Mesendoderm (in vitro differentiated cells): ENCODE measurements around the gene SLC66A1.

Experiments
- DNase-seq: peaks from one replicate; pipeline ENCODE4 v3.0.0; 2013
- H2AK5ac ChIP-seq: 2 replicates; pipeline ENCODE4 v1.6.1; 2013; ENCODE audit warnings: low read length, inconsistent platforms
- H2BK120ac ChIP-seq: 2 replicates; pipeline ENCODE4 v1.6.1; 2013; ENCODE audit warnings: low read depth, mild to moderate bottlenecking, low read length, moderate library complexity, mixed read lengths
- H2BK15ac ChIP-seq: replicated peaks from 2 replicates; pipeline ENCODE4 v1.6.1; 2013; ENCODE audit warnings: low read depth, mild to moderate bottlenecking, moderate library complexity
- H2BK5ac ChIP-seq: 2 replicates; pipeline ENCODE4 v1.6.1; 2013; ENCODE audit warnings: low read length, inconsistent platforms
- H3K18ac ChIP-seq: 2 replicates; pipeline ENCODE4 v1.6.1; 2013; ENCODE audit warnings: mild to moderate bottlenecking, low read length, mixed read lengths
- H3K23ac ChIP-seq: one replicate; pipeline ENCODE4 v1.6.1; 2013; ENCODE audit warnings: low read length
- H3K27ac ChIP-seq: 2 replicates; pipeline ENCODE4 v1.5.1; 2013; ENCODE audit warnings: low read depth, mild to moderate bottlenecking, inconsistent platforms, low read length, moderate library complexity
- H3K27me3 ChIP-seq: 2 replicates; pipeline ENCODE4 v1.6.1; 2013; ENCODE audit warnings: low read length, control low read depth, mild to moderate bottlenecking, inconsistent platforms; ENCODE audit not compliant: insufficient read depth, poor library complexity
- H3K36me3 ChIP-seq: 2 replicates; pipeline ENCODE4 v1.6.1; 2013; ENCODE audit warnings: low read length, inconsistent platforms; ENCODE audit not compliant: control insufficient read depth, insufficient read depth
- H3K4ac ChIP-seq: one replicate; pipeline ENCODE4 v1.6.1; 2013; ENCODE audit warnings: low read depth, mild to moderate bottlenecking, low read length, moderate library complexity
- H3K4me1 ChIP-seq: 2 replicates; pipeline ENCODE4 v1.6.1; 2013; ENCODE audit warnings: low read depth, low read length, inconsistent platforms; ENCODE audit not compliant: control insufficient read depth
- H3K4me2 ChIP-seq: 2 replicates; pipeline ENCODE4 v1.6.1; 2013; ENCODE audit warnings: low read length
- H3K4me3 ChIP-seq: 2 replicates; pipeline ENCODE4 v1.5.1; 2013; ENCODE audit warnings: mild to moderate bottlenecking, low read length
- H3K56ac ChIP-seq: one replicate; pipeline ENCODE4 v1.6.1; 2013; ENCODE audit warnings: low read length
- H3K79me1 ChIP-seq: 2 replicates; pipeline ENCODE4 v1.6.1; 2013; ENCODE audit warnings: low read length, inconsistent platforms
- H3K79me2 ChIP-seq: 2 replicates; pipeline ENCODE4 v1.6.1; 2013; ENCODE audit warnings: mild to moderate bottlenecking, low read length; ENCODE audit not compliant: control insufficient read depth, insufficient read depth
- H3K9ac ChIP-seq: 2 replicates; pipeline ENCODE4 v1.6.1; 2013; ENCODE audit warnings: low read length, inconsistent platforms
- H4K5ac ChIP-seq: one replicate; pipeline ENCODE4 v1.6.1; 2013; ENCODE audit warnings: low read length
- H4K8ac ChIP-seq: one replicate; pipeline ENCODE4 v1.6.1; 2013; ENCODE audit warnings: low read depth, mild to moderate bottlenecking, control low read depth, low read length, moderate library complexity
- WGBS: extraction: QIAGEN DNeasy Blood & Tissue Kit; methylation state at CpG from one replicate; pipeline ENCODE4 v1.1.7; 2013; ENCODE audit warnings: low lambda C conversion rate, missing lambda C conversion rate; ENCODE audit not compliant: insufficient coverage; ENCODE audit errors: extremely low coverage; 5-methylcytosine and 5-hydroxymethylcytosine counted together

The SLC66A1 gene

DNA sequence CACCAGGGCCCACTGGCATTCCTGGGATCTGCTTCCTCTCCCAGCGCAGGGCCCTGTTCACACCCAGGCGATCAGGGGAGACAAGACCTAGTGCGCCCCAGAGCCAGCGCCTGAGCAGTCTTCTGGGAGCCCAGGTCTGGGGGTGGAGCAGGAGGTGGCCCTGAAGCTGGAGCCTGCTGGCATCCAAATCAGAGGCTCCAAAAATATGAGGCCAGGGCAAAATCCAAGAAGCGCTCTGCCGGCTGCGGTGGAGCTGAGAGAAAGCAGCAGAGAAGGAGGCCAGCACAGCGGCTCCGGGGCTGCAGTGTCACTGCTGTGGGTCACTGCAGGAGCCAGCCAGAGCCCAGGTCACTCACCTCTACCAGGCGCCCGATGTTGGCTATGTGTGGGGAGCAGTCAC, 32.7 kb downstream of the SLC66A1 start:
- no peak overlapping the region for H3K27ac ChIP-seq
- H3K9ac ChIP-seq = no peak overlapping the region
- no peak overlapping the region for H3K18ac ChIP-seq
- H3K23ac ChIP-seq = no peak overlapping the region
- H3K79me2 ChIP-seq = no peaks in the 10 kb centered on the region
- H4K8ac ChIP-seq = no peak overlapping the region
- H2BK120ac ChIP-seq = no peak overlapping the region
- no peak overlapping the region for H3K4me3 ChIP-seq
- no peak overlapping the region for H3K4ac ChIP-seq
- DNase-seq = no peak
- no peak overlapping the region for H2AK5ac ChIP-seq
- no peaks in the 10 kb centered on the region for H3K79me1 ChIP-seq
- H4K5ac ChIP-seq = no peak overlapping the region
- H2BK15ac ChIP-seq = no peak overlapping the region
- peaks cover 11% of the 10 kb centered on the region for H3K36me3 ChIP-seq
- H3K56ac ChIP-seq = no peak overlapping the region
- no peaks in the 10 kb centered on the region for H3K27me3 ChIP-seq
- no peak overlapping the region for H2BK5ac ChIP-seq
- no peak overlapping the region for H3K4me2 ChIP-seq
- no peaks in the 10 kb centered on the region for H3K4me1 ChIP-seq
- WGBS = no CpG with 5 or more reads among the region's 11 CpGs

DNA sequence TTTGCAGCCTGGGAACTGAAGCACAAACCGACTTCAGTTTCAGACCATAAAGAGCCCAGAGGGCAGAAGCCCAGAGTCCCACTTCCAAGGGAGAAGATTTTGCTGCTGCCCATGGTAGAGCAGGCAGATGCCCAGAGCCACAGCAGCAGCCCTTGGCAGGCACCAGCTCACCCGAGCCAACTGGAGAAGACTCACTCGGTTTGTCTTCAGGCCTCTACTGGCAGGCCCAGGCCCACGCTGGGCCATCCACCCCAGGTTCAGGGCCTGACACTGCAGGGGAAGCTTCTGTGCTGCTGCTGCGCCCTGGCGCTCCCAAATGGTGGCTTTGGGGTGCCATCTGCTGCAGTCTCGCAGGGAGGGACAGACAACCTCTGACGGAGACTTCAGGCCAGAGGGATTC, 33.3 kb downstream of the SLC66A1 start:
- H3K18ac ChIP-seq = no peak overlapping the region
- DNase-seq = no peak
- no peak overlapping the region for H3K23ac ChIP-seq
- WGBS = no CpG with 5 or more reads among the region's 8 CpGs
- no peak overlapping the region for H2BK120ac ChIP-seq
- no peak overlapping the region for H3K9ac ChIP-seq
- H3K27ac ChIP-seq = no peak overlapping the region
- no peaks in the 10 kb centered on the region for H3K79me2 ChIP-seq
- no peak overlapping the region for H4K8ac ChIP-seq
- H2BK15ac ChIP-seq = no peak overlapping the region
- H2BK5ac ChIP-seq = no peak overlapping the region
- H3K4ac ChIP-seq = no peak overlapping the region
- H3K56ac ChIP-seq = no peak overlapping the region
- no peaks in the 10 kb centered on the region for H3K27me3 ChIP-seq
- no peaks in the 10 kb centered on the region for H3K79me1 ChIP-seq
- H4K5ac ChIP-seq = no peak overlapping the region
- H3K4me3 ChIP-seq = no peak overlapping the region
- no peaks in the 10 kb centered on the region for H3K4me1 ChIP-seq
- no peak overlapping the region for H2AK5ac ChIP-seq
- H3K36me3 ChIP-seq = peaks cover 13% of the 10 kb centered on the region
- H3K4me2 ChIP-seq = no peak overlapping the region

DNA sequence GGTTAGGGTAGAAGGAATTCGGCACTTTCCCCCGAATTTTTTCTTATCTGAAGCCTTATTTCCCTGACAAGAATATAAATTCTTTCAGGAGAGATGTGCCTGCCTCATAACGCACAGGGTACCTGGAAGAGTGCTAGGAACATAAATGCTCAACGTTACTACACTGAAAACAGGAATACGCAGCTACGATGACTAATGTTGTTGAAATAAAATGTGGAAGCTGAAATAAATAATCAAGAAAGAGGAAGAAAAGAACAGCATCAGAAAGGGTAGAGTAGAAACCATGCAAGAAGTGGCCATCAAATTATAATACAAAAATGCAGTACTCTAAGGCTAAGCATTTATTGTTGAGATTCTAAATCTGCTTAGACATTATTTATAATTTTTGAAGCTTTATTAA, 33.9 kb downstream of the SLC66A1 start:
- no peak overlapping the region for H3K4me2 ChIP-seq
- H3K9ac ChIP-seq = no peak overlapping the region
- no peaks in the 10 kb centered on the region for H3K79me1 ChIP-seq
- no peak overlapping the region for H2BK15ac ChIP-seq
- no peak overlapping the region for H3K18ac ChIP-seq
- no peak overlapping the region for H2BK120ac ChIP-seq
- H3K79me2 ChIP-seq = no peaks in the 10 kb centered on the region
- DNase-seq = no peak
- H4K8ac ChIP-seq = no peak overlapping the region
- H3K4me1 ChIP-seq = no peaks in the 10 kb centered on the region
- H3K27ac ChIP-seq = no peak overlapping the region
- no peak overlapping the region for H3K4ac ChIP-seq
- H3K36me3 ChIP-seq = peaks cover 13% of the 10 kb centered on the region
- no peak overlapping the region for H2AK5ac ChIP-seq
- H2BK5ac ChIP-seq = no peak overlapping the region
- H3K27me3 ChIP-seq = no peaks in the 10 kb centered on the region
- no peak overlapping the region for H3K56ac ChIP-seq
- WGBS = no CpG with 5 or more reads among the region's 6 CpGs
- no peak overlapping the region for H3K23ac ChIP-seq
- H3K4me3 ChIP-seq = no peak overlapping the region
- no peak overlapping the region for H4K5ac ChIP-seq

DNA sequence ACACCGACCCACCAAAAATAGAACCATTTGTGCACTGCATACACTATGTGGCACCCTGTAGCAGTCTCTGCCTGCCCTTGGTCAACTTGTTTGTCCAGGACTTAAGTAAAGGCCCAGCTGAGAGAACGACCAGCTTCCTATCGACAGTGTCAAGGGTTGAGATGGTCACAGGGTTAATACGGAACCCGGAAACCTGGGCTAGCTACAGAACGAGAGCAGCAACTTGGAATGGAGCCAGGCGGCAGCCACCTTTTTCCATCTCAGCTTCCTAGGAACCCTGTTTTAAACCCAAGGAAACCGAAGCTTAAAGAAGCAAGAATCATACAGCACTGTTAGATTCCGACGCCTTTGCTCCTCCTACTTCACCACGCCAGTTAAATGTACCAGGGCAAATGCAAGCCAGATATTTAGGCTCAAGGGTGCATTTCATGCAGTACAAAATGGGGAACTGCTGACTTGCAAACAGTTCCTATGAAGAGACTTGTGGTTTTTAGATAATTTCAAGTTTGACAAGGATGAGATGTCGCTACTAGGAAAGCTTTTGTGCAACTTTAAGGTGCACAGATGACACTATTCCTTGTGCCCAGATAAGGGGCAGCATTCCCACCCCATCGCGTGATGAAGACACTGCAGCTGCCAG, 35.5 kb downstream of the SLC66A1 start:
- H3K79me1 ChIP-seq = no peaks in the 10 kb centered on the region
- H3K56ac ChIP-seq = no peak overlapping the region
- no peak overlapping the region for H3K18ac ChIP-seq
- H3K4me2 ChIP-seq = no peak overlapping the region
- H4K5ac ChIP-seq = no peak overlapping the region
- H4K8ac ChIP-seq = no peak overlapping the region
- no peaks in the 10 kb centered on the region for H3K79me2 ChIP-seq
- WGBS = no CpG with 5 or more reads among the region's 14 CpGs
- DNase-seq = no peak
- H2BK120ac ChIP-seq = no peak overlapping the region
- peaks cover 16% of the 10 kb centered on the region for H3K36me3 ChIP-seq
- no peak overlapping the region for H3K4ac ChIP-seq
- no peak overlapping the region for H3K9ac ChIP-seq
- H3K27me3 ChIP-seq = no peaks in the 10 kb centered on the region
- no peak overlapping the region for H3K4me3 ChIP-seq
- H2AK5ac ChIP-seq = no peak overlapping the region
- H3K27ac ChIP-seq = no peak overlapping the region
- H3K4me1 ChIP-seq = no peaks in the 10 kb centered on the region
- H2BK15ac ChIP-seq = no peak overlapping the region
- no peak overlapping the region for H3K23ac ChIP-seq
- no peak overlapping the region for H2BK5ac ChIP-seq

GRCh38 chr1:19348441-19349198, 36.5 kb downstream of the SLC66A1 start:
- no peak overlapping the region for H4K8ac ChIP-seq
- no peak overlapping the region for H3K56ac ChIP-seq
- WGBS = no CpG with 5 or more reads among the region's 15 CpGs
- H3K36me3 ChIP-seq = peaks cover 12% of the 10 kb centered on the region
- H2BK120ac ChIP-seq = no peak overlapping the region
- H3K79me1 ChIP-seq = no peaks in the 10 kb centered on the region
- H4K5ac ChIP-seq = no peak overlapping the region
- no peak for DNase-seq
- no peak overlapping the region for H3K27ac ChIP-seq
- H3K23ac ChIP-seq = no peak overlapping the region
- no peak overlapping the region for H3K18ac ChIP-seq
- no peaks in the 10 kb centered on the region for H3K4me1 ChIP-seq
- H3K27me3 ChIP-seq = no peaks in the 10 kb centered on the region
- no peak overlapping the region for H2AK5ac ChIP-seq
- H2BK5ac ChIP-seq = no peak overlapping the region
- H3K79me2 ChIP-seq = no peaks in the 10 kb centered on the region
- no peak overlapping the region for H3K4ac ChIP-seq
- no peak overlapping the region for H3K9ac ChIP-seq
- no peak overlapping the region for H3K4me2 ChIP-seq
- no peak overlapping the region for H2BK15ac ChIP-seq
- H3K4me3 ChIP-seq = no peak overlapping the region
